ENCODE data around the gene UBFD1.

UBFD1 gene

DNA sequence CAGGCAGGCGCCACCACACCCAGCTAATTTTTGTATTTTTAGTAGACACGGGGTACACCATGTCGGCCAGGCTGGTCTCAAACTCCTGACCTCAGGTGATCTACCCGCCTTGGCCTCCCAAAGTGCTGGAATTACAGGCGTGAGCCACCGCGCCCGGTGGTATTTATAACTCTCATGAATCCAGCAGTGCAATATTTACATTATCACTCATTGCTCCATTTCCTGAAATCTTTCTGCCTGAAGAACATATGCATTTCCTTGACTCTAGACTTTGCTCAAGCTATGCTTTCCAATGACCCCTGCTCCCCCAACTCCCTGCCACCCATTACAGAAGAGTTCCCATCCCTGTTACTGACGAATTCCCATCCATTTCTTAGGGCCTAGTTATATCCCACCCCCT, 58.3 kb downstream of the UBFD1 start:
- DNase-seq, result no peak

Measured in stimulated activated CD4-positive, alpha-beta T cell treated with anti-CD3 and anti-CD28 coated beads, Interleukin-4, amount 100 ng/mL, for 1 hour (primary cell).